ENCODE results near the gene CYB561D2.
A peak's percentile ranks its signal among the peaks of the same experiment; 100 is the strongest.

DNA sequence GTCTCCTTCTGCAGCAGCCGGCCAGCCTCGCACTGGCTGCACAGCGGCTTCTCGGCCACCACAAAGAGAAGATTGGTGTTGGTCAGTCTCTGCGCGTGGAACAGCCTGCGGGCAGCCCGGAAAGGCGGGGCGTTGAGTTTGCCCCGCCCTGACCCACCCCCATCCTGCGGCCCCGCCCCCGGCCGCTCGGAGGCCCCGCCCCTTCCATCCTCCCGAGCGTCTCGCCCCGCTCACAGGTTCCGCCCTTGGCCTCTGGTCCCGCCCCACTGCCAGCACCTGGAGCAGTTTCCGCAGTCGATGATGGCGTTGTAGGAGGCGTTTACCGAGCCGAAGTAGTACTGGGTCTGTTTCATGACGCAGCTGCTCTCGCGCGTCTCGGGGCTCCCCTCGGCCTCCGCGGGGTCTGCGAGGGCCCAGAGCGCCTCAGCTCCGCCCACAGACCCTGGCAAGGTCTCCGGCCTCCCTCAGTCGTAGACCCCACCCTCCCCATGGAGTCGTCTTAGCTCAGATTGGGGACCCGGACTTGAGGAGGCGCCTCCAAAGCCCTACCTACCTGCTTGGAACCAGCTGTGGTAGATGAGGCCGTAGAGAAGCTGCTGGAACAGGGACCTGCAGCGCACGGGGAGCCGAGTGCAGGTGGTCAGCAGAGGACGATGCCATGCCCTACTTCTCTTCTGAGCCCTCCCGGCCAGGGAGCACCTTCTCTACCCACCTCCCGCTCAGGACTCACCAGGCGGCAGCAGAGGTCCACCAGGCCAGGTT is 14.6 kb downstream of the CYB561D2 start:
- TF ChIP-seq, protein P1, sequence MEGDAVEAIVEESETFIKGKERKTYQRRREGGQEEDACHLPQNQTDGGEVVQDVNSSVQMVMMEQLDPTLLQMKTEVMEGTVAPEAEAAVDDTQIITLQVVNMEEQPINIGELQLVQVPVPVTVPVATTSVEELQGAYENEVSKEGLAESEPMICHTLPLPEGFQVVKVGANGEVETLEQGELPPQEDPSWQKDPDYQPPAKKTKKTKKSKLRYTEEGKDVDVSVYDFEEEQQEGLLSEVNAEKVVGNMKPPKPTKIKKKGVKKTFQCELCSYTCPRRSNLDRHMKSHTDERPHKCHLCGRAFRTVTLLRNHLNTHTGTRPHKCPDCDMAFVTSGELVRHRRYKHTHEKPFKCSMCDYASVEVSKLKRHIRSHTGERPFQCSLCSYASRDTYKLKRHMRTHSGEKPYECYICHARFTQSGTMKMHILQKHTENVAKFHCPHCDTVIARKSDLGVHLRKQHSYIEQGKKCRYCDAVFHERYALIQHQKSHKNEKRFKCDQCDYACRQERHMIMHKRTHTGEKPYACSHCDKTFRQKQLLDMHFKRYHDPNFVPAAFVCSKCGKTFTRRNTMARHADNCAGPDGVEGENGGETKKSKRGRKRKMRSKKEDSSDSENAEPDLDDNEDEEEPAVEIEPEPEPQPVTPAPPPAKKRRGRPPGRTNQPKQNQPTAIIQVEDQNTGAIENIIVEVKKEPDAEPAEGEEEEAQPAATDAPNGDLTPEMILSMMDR (IDR thresholded peaks at IDR 0.05): no peak
- TF ChIP-seq POLR2A (IDR thresholded peaks at IDR 0.05): peak in 1 of 2 donors; percentile 22

All from vagina (tissue), 2 donors.